ENCODE measurements around the gene SEMA3F. TPM values are rescaled to one million over a fixed set of nuclear protein-coding genes. Genes with fewer than 3 reads are reported as not detected.

The SEMA3F gene
- total and polyA plus RNA-seq, 3 experiments from 2014 or later, result not detected

- peaks cover 13% of the 10 kb centered on the region for H3K27me3 ChIP-seq (ENCODE audit: insufficient read depth, low read length, poor library complexity, severe bottlenecking)
- ChIA-PET CTCF (no interaction called here), POLR2A (interaction anchor here (0.5 kb wide), 1 partner anchor 273 kb away, joined by 5 read pairs; no protein-coding TSS in a partner anchor)
- Mint-ChIP-seq H3K4me1 (peaks cover 0 to 7% (median 5%) of the 10 kb centered on the region in 3 donors), H3K4me3 (no peak overlapping the region), H3K27me3 (peaks cover 13 to 23% of the 10 kb centered on the region in 2 donors), H3K36me3 (no peaks in the 10 kb centered on the region), H3K9me3 (no peaks in the 10 kb centered on the region), H3K27ac (no peak overlapping the region)
- H3K27ac ChIP-seq (ENCODE audit: low read depth, low read length), result no peak overlapping the region
- H3K4me1 ChIP-seq (ENCODE audit: insufficient read depth, low read length), result peaks cover 10% of the 10 kb centered on the region
- no peak for DNase-seq
- no peak overlapping the region for H3K4me3 ChIP-seq (ENCODE audit: low read length)
- H3K36me3 ChIP-seq (ENCODE audit: insufficient read depth, low read length), result no peaks in the 10 kb centered on the region
- H3K9me3 ChIP-seq (ENCODE audit: low read length), result no peaks in the 10 kb centered on the region
These were observed 5.4 kb downstream of the SEMA3F start for GRCh38 chr3:50160561-50160983.

GRCh38 chr3:50161320-50161719, 6.2 kb downstream of the SEMA3F start:
- H3K27ac Mint-ChIP-seq, result no peak overlapping the region
- H3K4me1 Mint-ChIP-seq, result no peaks in the 10 kb centered on the region
- H3K36me3 Mint-ChIP-seq, result no peaks in the 10 kb centered on the region
- H3K27ac ChIP-seq (ENCODE audit: low read depth, low read length), result no peak overlapping the region
- H3K27me3 Mint-ChIP-seq, result peaks cover 8 to 15% of the 10 kb centered on the region in 2 donors
- no peak overlapping the region for H3K4me3 Mint-ChIP-seq
- ChIA-PET CTCF (no interaction called here), POLR2A (no interaction called here)
- H3K36me3 ChIP-seq (ENCODE audit: insufficient read depth, low read length), result no peaks in the 10 kb centered on the region
- H3K9me3 ChIP-seq (ENCODE audit: low read length), result no peaks in the 10 kb centered on the region
- H3K9me3 Mint-ChIP-seq, result no peaks in the 10 kb centered on the region
- no peak overlapping the region for H3K4me3 ChIP-seq (ENCODE audit: low read length)
- peaks cover 5% of the 10 kb centered on the region for H3K27me3 ChIP-seq (ENCODE audit: insufficient read depth, low read length, poor library complexity, severe bottlenecking)
- peaks cover 2% of the 10 kb centered on the region for H3K4me1 ChIP-seq (ENCODE audit: insufficient read depth, low read length)
- DNase-seq, result no peak

GRCh38 chr3:50162034-50162883, 7.1 kb downstream of the SEMA3F start:
- Histone ChIP-seq H3K4me1 (ENCODE audit: insufficient read depth, low read length) (no peaks in the 10 kb centered on the region), H3K4me3 (ENCODE audit: low read length) (no peak overlapping the region), H3K36me3 (ENCODE audit: insufficient read depth, low read length) (no peaks in the 10 kb centered on the region), H3K9me3 (ENCODE audit: low read length) (no peaks in the 10 kb centered on the region), H3K27me3 (ENCODE audit: insufficient read depth, low read length, poor library complexity, severe bottlenecking) (no peaks in the 10 kb centered on the region), H3K27ac (ENCODE audit: low read depth, low read length) (no peak overlapping the region)
- Mint-ChIP-seq H3K4me3 (no peak overlapping the region), H3K36me3 (no peaks in the 10 kb centered on the region), H3K27ac (no peak overlapping the region), H3K27me3 (peaks cover 7 to 14% of the 10 kb centered on the region in 2 donors), H3K4me1 (no peaks in the 10 kb centered on the region), H3K9me3 (no peaks in the 10 kb centered on the region)
- ChIA-PET POLR2A (no interaction called here), CTCF (no interaction called here)
- DNase-seq, result no peak

- Histone ChIP-seq H3K9me3 (ENCODE audit: low read length) (no peaks in the 10 kb centered on the region), H3K27me3 (ENCODE audit: insufficient read depth, low read length, poor library complexity, severe bottlenecking) (no peaks in the 10 kb centered on the region), H3K36me3 (ENCODE audit: insufficient read depth, low read length) (no peaks in the 10 kb centered on the region), H3K4me3 (ENCODE audit: low read length) (no peak overlapping the region), H3K27ac (ENCODE audit: low read depth, low read length) (no peak overlapping the region), H3K4me1 (ENCODE audit: insufficient read depth, low read length) (no peaks in the 10 kb centered on the region)
- DNase-seq, result no peak
- ChIA-PET POLR2A (interaction anchor here (0.6 kb wide), 1 partner anchor 183 kb away, joined by 5 read pairs; no protein-coding TSS in a partner anchor), CTCF (no interaction called here)
- Mint-ChIP-seq H3K9me3 (no peaks in the 10 kb centered on the region), H3K36me3 (no peaks in the 10 kb centered on the region), H3K4me1 (no peaks in the 10 kb centered on the region), H3K4me3 (no peak overlapping the region), H3K27me3 (peaks cover 2 to 4% of the 10 kb centered on the region in 2 donors), H3K27ac (peak overlapping the region in 1 of 8 donors; percentile 34)
These were observed 8.7 kb downstream of the SEMA3F start for GRCh38 chr3:50163572-50164455.

GRCh38 chr3:50164481-50164880, 9.4 kb downstream of the SEMA3F start:
- CTCF ChIA-PET, result no interaction called here
- peak overlapping the region in 1 of 8 donors; percentile 34 for H3K27ac Mint-ChIP-seq
- H3K27ac ChIP-seq (ENCODE audit: low read depth, low read length), result no peak overlapping the region
- H3K4me3 Mint-ChIP-seq, result no peak overlapping the region
- H3K36me3 ChIP-seq (ENCODE audit: insufficient read depth, low read length), result no peaks in the 10 kb centered on the region
- H3K36me3 Mint-ChIP-seq, result no peaks in the 10 kb centered on the region
- H3K4me1 ChIP-seq (ENCODE audit: insufficient read depth, low read length), result no peaks in the 10 kb centered on the region
- no peak for DNase-seq
- H3K27me3 Mint-ChIP-seq, result peaks cover 0 to 1% of the 10 kb centered on the region in 2 donors
- POLR2A ChIA-PET, result interaction anchor here (0.6 kb wide), 1 partner anchor 182 kb away, joined by 5 read pairs; no protein-coding TSS in a partner anchor
- no peaks in the 10 kb centered on the region for H3K9me3 ChIP-seq (ENCODE audit: low read length)
- H3K27me3 ChIP-seq (ENCODE audit: insufficient read depth, low read length, poor library complexity, severe bottlenecking), result no peaks in the 10 kb centered on the region
- H3K9me3 Mint-ChIP-seq, result no peaks in the 10 kb centered on the region
- H3K4me3 ChIP-seq (ENCODE audit: low read length), result no peak overlapping the region
- no peaks in the 10 kb centered on the region for H3K4me1 Mint-ChIP-seq

GRCh38 chr3:50164984-50165909, 10.1 kb downstream of the SEMA3F start:
- Mint-ChIP-seq H3K4me1 (no peaks in the 10 kb centered on the region), H3K36me3 (no peaks in the 10 kb centered on the region), H3K27me3 (peaks cover 0 to 1% of the 10 kb centered on the region in 2 donors), H3K4me3 (no peak overlapping the region), H3K27ac (peak overlapping the region in 1 of 8 donors; percentile 81), H3K9me3 (no peaks in the 10 kb centered on the region)
- ChIA-PET CTCF (interaction anchor here (1.2 kb wide), 1 partner anchor 18 kb away, joined by 3 read pairs; no protein-coding TSS in a partner anchor), POLR2A (no interaction called here)
- H3K36me3 ChIP-seq (ENCODE audit: insufficient read depth, low read length), result no peaks in the 10 kb centered on the region
- no peaks in the 10 kb centered on the region for H3K4me1 ChIP-seq (ENCODE audit: insufficient read depth, low read length)
- no peak overlapping the region for H3K27ac ChIP-seq (ENCODE audit: low read depth, low read length)
- H3K27me3 ChIP-seq (ENCODE audit: insufficient read depth, low read length, poor library complexity, severe bottlenecking), result no peaks in the 10 kb centered on the region
- no peak overlapping the region for H3K4me3 ChIP-seq (ENCODE audit: low read length)
- no peaks in the 10 kb centered on the region for H3K9me3 ChIP-seq (ENCODE audit: low read length)
- no peak for DNase-seq

DNA sequence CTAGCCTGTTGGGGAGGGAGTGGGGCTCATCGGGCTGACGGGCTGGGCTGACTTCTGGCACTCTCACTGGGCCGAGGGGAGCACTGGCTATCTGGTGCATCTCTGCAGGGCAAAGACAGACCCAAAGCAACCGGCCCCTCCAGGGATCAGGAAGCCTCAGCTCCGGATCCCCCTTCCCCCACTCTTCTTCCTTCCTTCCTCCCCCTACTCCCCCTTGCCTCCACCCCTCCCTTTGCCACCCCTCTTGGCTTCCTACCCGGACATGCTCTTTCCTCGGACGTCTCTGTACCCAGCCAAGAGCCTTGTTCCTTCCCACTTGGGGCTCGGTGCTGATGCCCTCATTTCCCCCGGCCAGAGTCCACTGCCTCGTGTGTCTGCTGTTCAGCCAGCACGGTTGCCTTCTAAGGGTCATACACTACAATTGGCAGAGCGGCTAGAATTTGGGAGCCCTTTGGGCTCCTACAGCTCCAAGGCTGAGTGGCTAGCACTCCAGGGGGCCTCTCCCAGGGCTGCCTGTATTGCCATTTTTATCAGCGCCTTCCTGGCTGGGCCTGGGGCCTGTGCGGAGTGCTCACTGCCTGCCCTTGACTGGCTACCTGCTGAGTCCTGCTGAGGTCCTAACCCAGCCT, 10.9 kb downstream of the SEMA3F start:
- no peaks in the 10 kb centered on the region for H3K4me1 Mint-ChIP-seq
- Histone ChIP-seq H3K4me3 (ENCODE audit: low read length) (no peak overlapping the region), H3K4me1 (ENCODE audit: insufficient read depth, low read length) (no peaks in the 10 kb centered on the region), H3K27ac (ENCODE audit: low read depth, low read length) (no peak overlapping the region), H3K9me3 (ENCODE audit: low read length) (no peaks in the 10 kb centered on the region), H3K36me3 (ENCODE audit: insufficient read depth, low read length) (no peaks in the 10 kb centered on the region), H3K27me3 (ENCODE audit: insufficient read depth, low read length, poor library complexity, severe bottlenecking) (no peaks in the 10 kb centered on the region)
- H3K27me3 Mint-ChIP-seq, result peaks cover 0 to 1% of the 10 kb centered on the region in 2 donors
- no peak overlapping the region for H3K27ac Mint-ChIP-seq
- POLR2A ChIA-PET, result no interaction called here
- CTCF ChIA-PET, result interaction anchor here (1.2 kb wide), 1 partner anchor 17 kb away, joined by 3 read pairs; no protein-coding TSS in a partner anchor
- no peaks in the 10 kb centered on the region for H3K9me3 Mint-ChIP-seq
- no peak overlapping the region for H3K4me3 Mint-ChIP-seq
- DNase-seq, result no peak
- H3K36me3 Mint-ChIP-seq, result no peaks in the 10 kb centered on the region
